ENCODE results near the gene TOR2A.

Gene TOR2A

DNA sequence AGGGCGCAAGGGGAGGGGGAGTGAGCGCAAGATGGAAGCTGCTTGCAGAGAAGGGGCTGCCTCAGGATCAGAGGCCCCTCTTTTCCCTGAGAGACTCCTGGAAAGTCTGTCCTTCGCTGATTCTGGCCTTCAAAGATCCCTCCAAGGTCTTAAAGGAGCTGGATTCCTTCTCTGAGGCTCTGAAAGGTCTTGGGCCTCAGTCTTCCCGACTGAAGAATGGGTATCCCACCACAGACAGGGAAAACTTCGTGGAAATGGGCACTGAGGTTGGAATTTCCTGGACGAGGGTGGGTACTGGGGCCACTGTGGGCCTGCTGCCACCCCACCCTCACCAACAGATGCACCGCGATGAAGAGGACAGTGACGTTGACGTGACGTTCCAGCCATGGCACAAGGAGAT lies 22.7 kb downstream of the TOR2A start:
- Mint-ChIP-seq H3K36me3 (ENCODE audit: low read depth) (no peaks in the 10 kb centered on the region), H3K9me3 (peaks cover 7% of the 10 kb centered on the region), H3K27me3 (ENCODE audit: low read depth, poor library complexity) (peaks cover 44% of the 10 kb centered on the region), H3K27ac (no peak overlapping the region), H3K4me1 (peaks cover 36% of the 10 kb centered on the region), H3K4me3 (no peak overlapping the region)
- no peak for TF ChIP-seq CTCF (IDR thresholded peaks at IDR 0.05)
- no peak for DNase-seq

- TF ChIP-seq CTCF (IDR thresholded peaks at IDR 0.05) = no peak
- Mint-ChIP-seq H3K9me3 (peaks cover 7% of the 10 kb centered on the region), H3K27ac (no peak overlapping the region), H3K36me3 (ENCODE audit: low read depth) (no peaks in the 10 kb centered on the region), H3K4me3 (no peak overlapping the region), H3K27me3 (ENCODE audit: low read depth, poor library complexity) (peaks cover 44% of the 10 kb centered on the region), H3K4me1 (peaks cover 40% of the 10 kb centered on the region)
- DNase-seq = no peak
These were observed 23.2 kb downstream of the TOR2A start for GRCh38 chr9:127711831-127712274.

DNA sequence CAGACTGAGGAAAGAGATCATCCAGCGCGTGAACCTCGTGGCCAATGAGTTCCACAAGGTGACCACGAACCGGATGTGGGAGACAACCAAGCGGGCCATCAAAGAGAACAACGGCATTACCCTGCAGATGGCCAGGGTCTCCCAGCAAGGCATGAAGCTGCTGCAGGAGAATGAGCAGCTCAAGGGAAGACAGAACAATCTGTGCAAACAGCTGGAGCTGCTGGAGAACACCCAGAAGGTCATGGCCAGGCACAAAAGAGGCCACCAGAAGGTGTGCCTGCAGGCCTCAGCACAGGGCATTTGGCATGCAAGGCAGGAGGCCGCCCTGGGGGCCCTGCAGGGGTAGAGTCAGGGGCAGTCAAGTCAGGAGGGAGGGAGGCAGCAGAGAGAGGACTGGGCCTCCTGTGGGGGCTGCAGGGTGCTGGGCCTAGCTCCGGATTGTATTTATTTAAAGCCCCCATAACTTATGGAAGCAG lies 23.8 kb downstream of the TOR2A start:
- H3K4me3 Mint-ChIP-seq = no peak overlapping the region
- peaks cover 7% of the 10 kb centered on the region for H3K9me3 Mint-ChIP-seq
- H3K36me3 Mint-ChIP-seq (ENCODE audit: low read depth) = no peaks in the 10 kb centered on the region
- peaks cover 44% of the 10 kb centered on the region for H3K4me1 Mint-ChIP-seq
- H3K27ac Mint-ChIP-seq = no peak overlapping the region
- no peak for TF ChIP-seq CTCF (IDR thresholded peaks at IDR 0.05)
- no peak for DNase-seq
- H3K27me3 Mint-ChIP-seq (ENCODE audit: low read depth, poor library complexity) = peaks cover 43% of the 10 kb centered on the region

DNA sequence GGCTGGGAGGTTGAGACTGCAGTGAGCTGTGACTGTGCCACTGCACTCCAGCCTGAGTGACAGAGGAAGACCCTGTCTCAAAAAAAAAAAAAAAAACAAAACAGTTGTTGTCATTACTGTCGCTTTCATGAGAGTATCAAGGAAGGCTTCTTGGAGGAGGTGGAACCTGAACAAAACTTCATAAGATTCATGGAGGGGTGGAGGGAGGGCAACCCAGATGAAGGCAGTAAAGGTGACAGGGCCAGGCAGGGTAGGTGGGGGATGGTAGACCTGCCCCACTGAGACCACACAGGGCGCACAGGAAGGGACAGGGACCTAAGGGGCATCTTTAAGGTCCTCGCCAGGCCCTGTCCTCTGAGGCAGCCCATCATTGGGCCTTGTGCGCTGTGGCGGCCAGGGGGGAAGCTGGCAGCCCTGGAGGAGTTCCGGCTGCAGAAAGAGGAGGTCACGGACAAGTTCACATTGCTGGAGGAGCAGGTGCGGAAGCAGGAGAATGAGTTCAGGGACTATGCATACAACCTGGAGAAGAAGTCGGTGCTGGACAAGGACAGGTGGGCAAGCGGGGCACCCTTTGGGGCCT lies 24.8 kb downstream of the TOR2A start:
- Mint-ChIP-seq H3K4me1 (peaks cover 44% of the 10 kb centered on the region), H3K4me3 (no peak overlapping the region), H3K9me3 (peaks cover 7% of the 10 kb centered on the region), H3K27me3 (ENCODE audit: low read depth, poor library complexity) (peaks cover 36% of the 10 kb centered on the region), H3K36me3 (ENCODE audit: low read depth) (no peaks in the 10 kb centered on the region), H3K27ac (peak overlapping the region; percentile 99)
- no peak for TF ChIP-seq CTCF (IDR thresholded peaks at IDR 0.05)
- DNase-seq = no peak

DNA sequence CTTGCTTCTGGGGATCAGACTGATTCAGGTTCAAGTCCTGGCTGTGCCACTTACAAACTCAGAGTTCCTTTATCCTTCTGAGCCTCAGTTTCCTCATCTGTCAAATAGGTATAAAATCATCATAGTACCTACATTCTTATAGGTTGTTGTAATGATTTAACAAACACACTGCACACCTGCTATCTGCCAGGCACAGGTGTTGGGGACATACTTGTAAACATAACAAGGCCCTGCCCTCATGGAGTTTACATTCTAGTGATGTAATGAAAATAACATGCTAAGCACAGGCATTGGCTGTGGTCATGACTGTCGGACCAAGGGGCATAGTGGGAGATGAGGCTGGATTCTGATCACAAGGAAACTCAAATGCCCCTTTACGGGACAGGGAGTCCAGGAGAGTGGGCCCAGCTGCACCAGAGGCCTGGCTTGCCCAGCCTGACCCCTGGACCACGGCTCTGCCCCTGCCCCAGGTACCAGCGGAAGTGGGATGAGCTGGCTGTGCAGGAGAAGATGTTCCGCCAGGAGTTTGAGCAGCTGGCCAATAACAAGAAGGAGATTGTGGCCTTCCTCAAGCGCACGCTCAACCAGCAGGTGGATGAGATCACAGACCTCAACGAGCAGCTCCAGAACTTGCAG lies 26.0 kb downstream of the TOR2A start:
- peaks cover 27% of the 10 kb centered on the region for H3K27me3 Mint-ChIP-seq (ENCODE audit: low read depth, poor library complexity)
- TF ChIP-seq CTCF (IDR thresholded peaks at IDR 0.05) = no peak
- H3K4me1 Mint-ChIP-seq = peaks cover 55% of the 10 kb centered on the region
- DNase-seq = no peak
- no peak overlapping the region for H3K4me3 Mint-ChIP-seq
- no peak overlapping the region for H3K27ac Mint-ChIP-seq
- H3K9me3 Mint-ChIP-seq = peaks cover 7% of the 10 kb centered on the region
- H3K36me3 Mint-ChIP-seq (ENCODE audit: low read depth) = no peaks in the 10 kb centered on the region

DNA sequence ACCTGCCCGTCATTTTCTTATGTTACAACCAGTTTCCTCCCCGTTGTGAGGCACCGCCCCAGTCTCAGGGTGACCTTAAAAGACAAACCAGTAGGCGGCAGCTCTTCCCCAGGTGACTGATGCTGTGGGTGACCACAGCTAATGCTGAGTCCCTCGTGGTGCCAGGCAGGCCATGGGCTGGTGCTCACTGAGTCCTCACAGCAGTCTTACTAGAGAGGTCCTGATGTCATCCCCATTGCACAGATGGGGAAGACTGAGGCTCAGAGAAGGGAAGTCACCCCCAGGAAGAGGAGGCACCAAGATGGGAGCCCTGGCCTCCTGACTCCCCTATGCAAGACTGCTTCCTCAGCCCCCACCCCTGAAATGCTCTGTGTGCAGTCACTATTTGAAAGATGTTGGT lies 27.3 kb downstream of the TOR2A start:
- peaks cover 7% of the 10 kb centered on the region for H3K9me3 Mint-ChIP-seq
- peaks cover 20% of the 10 kb centered on the region for H3K27me3 Mint-ChIP-seq (ENCODE audit: low read depth, poor library complexity)
- H3K4me3 Mint-ChIP-seq = no peak overlapping the region
- no peak for TF ChIP-seq CTCF (IDR thresholded peaks at IDR 0.05)
- DNase-seq = no peak
- H3K4me1 Mint-ChIP-seq = peaks cover 65% of the 10 kb centered on the region
- H3K27ac Mint-ChIP-seq = no peak overlapping the region
- no peaks in the 10 kb centered on the region for H3K36me3 Mint-ChIP-seq (ENCODE audit: low read depth)

Data from nephron progenitor cell (in vitro differentiated cells).